GM21619 (cell line): ENCODE measurements around the gene CRB1.
A peak's percentile ranks its signal among the peaks of the same experiment; 100 is the strongest.

Experiments
- ATAC-seq: cut with Tn5 transposase; IDR thresholded peaks from one replicate; pipeline ENCODE4 v1.9.1; 2021; ENCODE audit not compliant: unreplicated experiment

CRB1 gene

DNA sequence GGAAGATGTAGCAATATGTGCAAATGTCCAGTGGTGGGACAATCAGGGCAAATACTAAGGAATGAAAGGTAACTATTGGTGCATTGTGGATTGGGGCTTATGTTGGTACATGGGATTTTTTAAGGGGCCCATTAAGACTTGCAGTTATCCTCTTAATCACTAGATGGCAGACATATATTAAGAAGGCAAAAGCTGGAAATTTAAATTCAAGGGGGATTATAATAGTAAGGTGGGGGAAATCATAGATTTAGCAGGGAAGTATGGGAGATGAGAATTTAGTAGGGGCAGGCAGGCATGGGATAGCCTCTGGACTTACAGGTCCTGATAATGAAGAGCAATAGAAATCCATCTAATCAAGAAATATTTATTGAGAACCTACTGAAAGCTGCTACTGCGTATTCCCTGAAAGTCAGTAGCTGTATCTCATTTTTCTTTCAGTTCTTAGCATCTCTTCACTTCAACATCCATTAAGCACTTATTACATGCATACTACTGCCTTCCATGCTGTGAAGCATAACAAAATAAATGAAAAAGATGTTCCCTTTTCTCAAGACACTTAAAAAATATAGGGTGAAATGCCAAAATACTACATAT, 251.8 kb downstream of the CRB1 start:
- peak; percentile 40 for ATAC-seq

DNA sequence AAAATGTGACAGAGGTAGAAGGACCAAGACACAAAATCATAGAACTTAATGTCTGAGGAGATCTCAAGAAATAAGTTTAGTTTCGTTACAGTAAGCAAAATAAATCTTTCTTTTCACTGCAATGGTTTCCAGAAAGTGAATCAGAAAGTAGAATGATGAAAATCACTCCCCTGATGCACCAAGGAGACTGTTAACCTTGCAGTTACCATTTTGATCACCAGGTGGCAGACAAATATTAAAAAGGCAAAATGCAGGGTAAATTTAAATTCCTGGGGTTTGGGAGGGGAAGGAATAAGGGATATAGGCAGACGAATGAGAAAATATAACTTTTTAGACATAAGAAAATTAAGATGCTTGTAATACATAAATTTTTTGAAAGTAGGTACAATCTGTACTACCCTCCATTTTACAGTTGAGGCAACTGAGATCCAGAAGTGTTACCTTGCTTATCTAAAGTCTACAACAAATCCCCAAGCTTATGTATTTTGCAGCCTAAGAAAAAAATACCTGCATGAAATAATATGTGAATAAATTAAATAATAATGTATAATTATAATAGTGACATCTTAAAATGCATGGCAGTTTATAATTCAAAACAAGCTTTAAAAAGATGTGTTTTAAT, 253.2 kb downstream of the CRB1 start:
- peak; percentile 76 for ATAC-seq

DNA sequence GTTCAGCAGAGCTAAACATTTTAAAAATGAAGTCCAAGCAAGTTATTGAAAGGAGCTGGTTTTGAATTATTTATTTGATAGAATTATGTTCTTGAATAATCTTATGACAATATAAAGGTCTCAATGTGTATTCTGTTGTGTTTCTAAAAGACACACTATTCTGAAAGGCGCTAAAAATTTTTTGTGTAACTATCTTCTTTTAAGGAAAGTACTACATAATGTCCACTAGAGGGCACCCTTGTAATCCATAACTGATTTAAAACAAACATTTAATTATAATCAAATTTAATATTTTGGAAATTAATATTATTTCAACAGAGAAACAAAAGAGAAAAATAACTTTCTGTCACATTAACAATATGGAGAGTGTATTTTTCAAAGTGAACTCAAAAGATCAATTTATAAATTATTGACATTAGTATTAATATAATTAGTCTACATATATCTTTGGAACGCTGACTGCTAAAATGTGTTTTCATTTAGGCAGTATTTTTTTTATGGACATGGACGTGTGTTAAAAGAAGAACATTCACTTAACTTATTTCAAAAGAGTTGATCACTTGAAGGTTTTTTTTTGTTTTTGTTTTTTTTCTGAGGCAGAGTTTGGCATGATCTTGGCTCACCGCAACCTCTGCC, 258.8 kb downstream of the CRB1 start:
- no peak for ATAC-seq
